NB4 (cell line): ENCODE measurements around the gene IL18BP.

Experiments used
- POLR2A ChIP-seq: IDR thresholded peaks from 2 replicates; pipeline ENCODE4 v1.6.1; 2011; ENCODE audit warnings: mild to moderate bottlenecking; ENCODE audit not compliant: insufficient read length; ENCODE audit errors: extremely low read depth
- TF ChIP-seq, protein P1 (sequence below): IDR thresholded peaks from one replicate; pipeline ENCODE4 v1.5.1; 2012; ENCODE audit warnings: low read depth, low read length

DNA sequence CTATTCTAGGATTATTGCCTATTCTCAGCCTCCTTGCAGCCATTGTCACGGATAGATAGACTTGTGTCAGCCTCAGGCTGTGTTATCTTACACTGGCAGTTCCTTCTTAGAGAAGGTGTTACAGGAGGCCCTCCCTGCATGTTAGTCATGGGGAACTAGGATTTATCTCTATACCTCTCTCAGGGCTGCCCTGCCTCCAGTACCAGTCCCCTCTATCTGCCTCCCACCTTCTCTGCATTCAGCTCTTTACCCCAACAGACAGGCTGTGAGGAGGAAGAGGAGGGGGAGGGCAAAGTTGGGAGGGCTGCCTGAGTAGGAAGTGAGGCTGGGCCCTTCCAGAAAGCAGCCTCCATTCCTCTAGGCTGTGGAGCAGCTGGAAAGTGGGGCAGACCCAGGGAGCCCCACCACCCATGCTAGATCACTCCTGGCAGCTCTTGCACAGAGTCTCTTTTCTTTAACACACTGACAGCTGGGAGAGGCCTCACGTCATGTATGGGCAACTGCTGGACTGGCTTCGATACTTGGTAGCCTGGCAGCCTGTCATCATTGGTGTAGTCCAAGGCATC lies 2.9 kb upstream of the IL18BP start:
- TF ChIP-seq, protein P1, sequence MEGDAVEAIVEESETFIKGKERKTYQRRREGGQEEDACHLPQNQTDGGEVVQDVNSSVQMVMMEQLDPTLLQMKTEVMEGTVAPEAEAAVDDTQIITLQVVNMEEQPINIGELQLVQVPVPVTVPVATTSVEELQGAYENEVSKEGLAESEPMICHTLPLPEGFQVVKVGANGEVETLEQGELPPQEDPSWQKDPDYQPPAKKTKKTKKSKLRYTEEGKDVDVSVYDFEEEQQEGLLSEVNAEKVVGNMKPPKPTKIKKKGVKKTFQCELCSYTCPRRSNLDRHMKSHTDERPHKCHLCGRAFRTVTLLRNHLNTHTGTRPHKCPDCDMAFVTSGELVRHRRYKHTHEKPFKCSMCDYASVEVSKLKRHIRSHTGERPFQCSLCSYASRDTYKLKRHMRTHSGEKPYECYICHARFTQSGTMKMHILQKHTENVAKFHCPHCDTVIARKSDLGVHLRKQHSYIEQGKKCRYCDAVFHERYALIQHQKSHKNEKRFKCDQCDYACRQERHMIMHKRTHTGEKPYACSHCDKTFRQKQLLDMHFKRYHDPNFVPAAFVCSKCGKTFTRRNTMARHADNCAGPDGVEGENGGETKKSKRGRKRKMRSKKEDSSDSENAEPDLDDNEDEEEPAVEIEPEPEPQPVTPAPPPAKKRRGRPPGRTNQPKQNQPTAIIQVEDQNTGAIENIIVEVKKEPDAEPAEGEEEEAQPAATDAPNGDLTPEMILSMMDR = no peak
- no peak for TF ChIP-seq POLR2A
